SK-N-SH treated with all-trans-retinoic acid at 6 μM for 48 hours (cell line): ENCODE results near the gene PEAR1.

Experiments
- ATAC-seq: fragments of 200-7000 bp; cut with Tn5 transposase; 3 replicates; pipeline ENCODE4 v1.9.1; 2020; ENCODE audit warnings: mild to moderate bottlenecking, moderate library complexity
- ARNTL ChIP-seq: fragments of 450-650 bp; formaldehyde crosslinking; IDR thresholded peaks from 2 replicates; pipeline ENCODE4 v1.5.0; 2020; ENCODE audit warnings: low read depth, mild to moderate bottlenecking, moderate library complexity, borderline replicate concordance
- CSDC2 ChIP-seq: fragments of 250-450 bp; sonication (Bioruptor Pico); IDR thresholded peaks from 2 replicates; pipeline ENCODE4 v1.5.0; 2020; ENCODE audit warnings: mild to moderate bottlenecking, moderate library complexity
- ESRRG ChIP-seq: fragments of 250-450 bp; sonication (Bioruptor Pico); IDR thresholded peaks from 2 replicates; pipeline ENCODE4 v1.6.1; 2021; ENCODE audit warnings: mild to moderate bottlenecking
- GLIS3 ChIP-seq: fragments of 250-450 bp; sonication (Bioruptor Pico); IDR thresholded peaks from 2 replicates; pipeline ENCODE4 v1.5.0; 2020; ENCODE audit warnings: mild to moderate bottlenecking, moderate library complexity
- ISL1 ChIP-seq: fragments of 250-450 bp; sonication (Bioruptor Pico); IDR thresholded peaks from 2 replicates; pipeline ENCODE4 v2.1.2; 2022; ENCODE audit warnings: mild to moderate bottlenecking, moderate library complexity
- OSR1 ChIP-seq: fragments of 250-450 bp; sonication (Bioruptor Pico); IDR thresholded peaks from 2 replicates; pipeline ENCODE4 v1.8.0; 2022; ENCODE audit warnings: moderate library complexity, mild to moderate bottlenecking, inconsistent platforms
- PPARA ChIP-seq: fragments of 250-450 bp; sonication (Bioruptor Pico); IDR thresholded peaks from 2 replicates; pipeline ENCODE4 v1.5.0; 2020; ENCODE audit warnings: mild to moderate bottlenecking, borderline replicate concordance
- RARB ChIP-seq: fragments of 250-450 bp; sonication (Bioruptor Pico); IDR thresholded peaks from 2 replicates; pipeline ENCODE4 v1.8.0; 2021; ENCODE audit warnings: mild to moderate bottlenecking, moderate library complexity
- SNAI2 ChIP-seq: fragments of 250-450 bp; sonication (Bioruptor Pico); IDR thresholded peaks from 2 replicates; pipeline ENCODE4 v1.5.0; 2020; ENCODE audit warnings: mild to moderate bottlenecking, moderate library complexity
- TCF4 ChIP-seq: fragments of 250-450 bp; sonication (Bioruptor Pico); IDR thresholded peaks from 2 replicates; pipeline ENCODE4 v1.8.0; 2021; ENCODE audit warnings: mild to moderate bottlenecking, moderate library complexity, borderline replicate concordance
- TOX ChIP-seq: fragments of 250-450 bp; sonication (Bioruptor Pico); IDR thresholded peaks from 2 replicates; pipeline ENCODE4 v1.8.0; 2021; ENCODE audit warnings: mild to moderate bottlenecking, moderate library complexity, borderline replicate concordance
- ZC3H10 ChIP-seq: fragments of 250-450 bp; sonication (Bioruptor Pico); IDR thresholded peaks from 2 replicates; pipeline ENCODE4 v1.5.1; 2021; ENCODE audit warnings: mild to moderate bottlenecking, moderate library complexity
- ZFP3 ChIP-seq: fragments of 250-450 bp; sonication (Bioruptor Pico); IDR thresholded peaks from 2 replicates; pipeline ENCODE4 v1.5.0; 2020; ENCODE audit warnings: mild to moderate bottlenecking, moderate library complexity
- ZFP30 ChIP-seq: fragments of 450-650 bp; formaldehyde crosslinking; IDR thresholded peaks from 2 replicates; pipeline ENCODE4 v1.5.0; 2022; ENCODE audit warnings: mild to moderate bottlenecking, moderate library complexity
- ZNF565 ChIP-seq: fragments of 450-650 bp; formaldehyde crosslinking; conservative IDR thresholded peaks from 2 replicates; pipeline ENCODE4 v1.5.0; 2020; ENCODE audit warnings: low read depth, mild to moderate bottlenecking, moderate library complexity
- ZNF70 ChIP-seq: fragments of 450-650 bp; formaldehyde crosslinking; IDR thresholded peaks from 2 replicates; pipeline ENCODE4 v1.5.0; 2020; ENCODE audit warnings: mild to moderate bottlenecking, moderate library complexity
- ZNF8 ChIP-seq: fragments of 450-650 bp; formaldehyde crosslinking; IDR thresholded peaks from 2 replicates; pipeline ENCODE4 v1.5.0; 2020; ENCODE audit warnings: mild to moderate bottlenecking, moderate library complexity
- TF ChIP-seq, protein P1 (sequence below): fragments of 250-450 bp; sonication (Bioruptor Pico); IDR thresholded peaks from 2 replicates; pipeline ENCODE4 v1.8.0; 2021; ENCODE audit warnings: low read depth, mild to moderate bottlenecking, moderate library complexity, borderline replicate concordance
- TF ChIP-seq, protein P2 (sequence below): fragments of 250-450 bp; sonication (Bioruptor Pico); IDR thresholded peaks from 2 replicates; pipeline ENCODE4 v1.5.0; 2020; ENCODE audit warnings: mild to moderate bottlenecking, moderate library complexity
- TF ChIP-seq, protein P3 (sequence below): fragments of 250-450 bp; sonication (Bioruptor Pico); IDR thresholded peaks from 2 replicates; pipeline ENCODE4 v1.5.1; 2020; ENCODE audit warnings: low read depth, mild to moderate bottlenecking, moderate library complexity
- TF ChIP-seq, protein P4 (sequence below): fragments of 250-450 bp; sonication (Bioruptor Pico); IDR thresholded peaks from 2 replicates; pipeline ENCODE4 v1.5.1; 2021; ENCODE audit warnings: mild to moderate bottlenecking, moderate library complexity

Gene PEAR1

DNA sequence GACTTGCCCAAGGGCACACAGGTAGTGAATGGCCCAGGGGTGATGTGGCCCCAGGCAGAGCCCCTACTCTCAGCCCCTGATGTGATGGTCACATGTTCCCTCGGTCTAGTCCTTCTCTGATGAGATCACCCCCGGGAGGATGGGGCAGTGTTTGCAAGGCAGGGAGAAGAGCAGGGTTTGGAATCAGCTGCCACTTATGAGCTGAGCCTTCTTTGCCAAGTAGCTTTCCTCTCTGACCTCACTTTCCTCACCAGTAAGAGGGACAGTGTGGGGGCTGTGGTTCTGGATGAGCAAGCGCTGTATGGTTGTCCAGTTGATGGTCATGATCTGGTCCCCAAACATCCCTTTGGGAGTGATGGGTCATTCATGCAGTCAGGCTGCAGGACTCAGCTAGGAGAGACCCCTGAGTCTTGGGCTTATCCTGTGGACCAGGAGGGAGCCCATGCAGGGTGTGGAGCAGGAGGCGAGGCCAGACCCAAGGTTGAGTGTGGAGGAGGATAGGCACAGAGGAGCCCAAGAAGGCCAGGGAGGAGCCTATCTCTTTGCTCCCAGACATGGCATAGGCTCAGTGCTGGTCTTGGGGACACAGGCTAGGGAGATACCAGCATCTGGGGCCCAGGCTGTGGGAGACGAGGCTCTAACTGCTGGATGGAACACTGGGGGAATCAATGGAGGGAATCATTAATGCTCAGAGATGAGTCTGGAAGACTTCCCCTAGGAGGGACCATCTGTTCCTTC, 15.9 kb upstream of the PEAR1 start:
- TF ChIP-seq, protein P1, sequence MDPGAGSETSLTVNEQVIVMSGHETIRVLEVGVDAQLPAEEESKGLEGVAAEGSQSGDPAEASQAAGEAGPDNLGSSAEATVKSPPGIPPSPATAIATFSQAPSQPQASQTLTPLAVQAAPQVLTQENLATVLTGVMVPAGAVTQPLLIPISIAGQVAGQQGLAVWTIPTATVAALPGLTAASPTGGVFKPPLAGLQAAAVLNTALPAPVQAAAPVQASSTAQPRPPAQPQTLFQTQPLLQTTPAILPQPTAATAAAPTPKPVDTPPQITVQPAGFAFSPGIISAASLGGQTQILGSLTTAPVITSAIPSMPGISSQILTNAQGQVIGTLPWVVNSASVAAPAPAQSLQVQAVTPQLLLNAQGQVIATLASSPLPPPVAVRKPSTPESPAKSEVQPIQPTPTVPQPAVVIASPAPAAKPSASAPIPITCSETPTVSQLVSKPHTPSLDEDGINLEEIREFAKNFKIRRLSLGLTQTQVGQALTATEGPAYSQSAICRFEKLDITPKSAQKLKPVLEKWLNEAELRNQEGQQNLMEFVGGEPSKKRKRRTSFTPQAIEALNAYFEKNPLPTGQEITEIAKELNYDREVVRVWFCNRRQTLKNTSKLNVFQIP (CRISPR knock-in tag) = no peak
- no peak for TF ChIP-seq ARNTL (CRISPR knock-in tag)
- TF ChIP-seq ZC3H10 (CRISPR knock-in tag) = no peak
- no peak for TF ChIP-seq ZNF8 (CRISPR knock-in tag)
- TF ChIP-seq ZNF565 (CRISPR knock-in tag) = no peak
- ATAC-seq = no peak

DNA sequence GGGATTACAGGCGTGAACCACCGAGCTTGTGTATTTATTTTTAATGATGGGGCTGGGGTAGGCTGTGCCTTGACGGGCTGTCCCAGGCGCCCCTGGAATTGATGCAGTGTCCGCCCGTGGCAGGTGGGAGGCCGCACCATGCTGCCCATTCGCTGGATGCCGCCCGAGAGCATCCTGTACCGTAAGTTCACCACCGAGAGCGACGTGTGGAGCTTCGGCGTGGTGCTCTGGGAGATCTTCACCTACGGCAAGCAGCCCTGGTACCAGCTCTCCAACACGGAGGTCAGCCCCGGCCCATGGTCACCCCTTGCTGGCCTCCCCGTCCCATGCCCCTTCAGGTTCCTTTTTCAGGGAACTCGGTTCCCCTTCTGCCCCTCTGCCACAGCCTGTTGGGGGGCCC, 13.6 kb upstream of the PEAR1 start:
- no peak for ATAC-seq
- TF ChIP-seq ZNF565 (CRISPR knock-in tag) (no peak), ARNTL (CRISPR knock-in tag) (no peak), CSDC2 (no peak), PPARA (CRISPR knock-in tag) (no peak), TOX (no peak), ZNF8 (CRISPR knock-in tag) (no peak), SNAI2 (CRISPR knock-in tag) (no peak), TCF4 (CRISPR knock-in tag) (no peak), OSR1 (CRISPR knock-in tag) (no peak), ISL1 (no peak), ZFP3 (no peak), ZFP30 (CRISPR knock-in tag) (no peak), GLIS3 (CRISPR knock-in tag) (no peak), ZC3H10 (CRISPR knock-in tag) (no peak), ZNF70 (CRISPR knock-in tag) (no peak), RARB (CRISPR knock-in tag) (no peak)
- TF ChIP-seq, protein P2, sequence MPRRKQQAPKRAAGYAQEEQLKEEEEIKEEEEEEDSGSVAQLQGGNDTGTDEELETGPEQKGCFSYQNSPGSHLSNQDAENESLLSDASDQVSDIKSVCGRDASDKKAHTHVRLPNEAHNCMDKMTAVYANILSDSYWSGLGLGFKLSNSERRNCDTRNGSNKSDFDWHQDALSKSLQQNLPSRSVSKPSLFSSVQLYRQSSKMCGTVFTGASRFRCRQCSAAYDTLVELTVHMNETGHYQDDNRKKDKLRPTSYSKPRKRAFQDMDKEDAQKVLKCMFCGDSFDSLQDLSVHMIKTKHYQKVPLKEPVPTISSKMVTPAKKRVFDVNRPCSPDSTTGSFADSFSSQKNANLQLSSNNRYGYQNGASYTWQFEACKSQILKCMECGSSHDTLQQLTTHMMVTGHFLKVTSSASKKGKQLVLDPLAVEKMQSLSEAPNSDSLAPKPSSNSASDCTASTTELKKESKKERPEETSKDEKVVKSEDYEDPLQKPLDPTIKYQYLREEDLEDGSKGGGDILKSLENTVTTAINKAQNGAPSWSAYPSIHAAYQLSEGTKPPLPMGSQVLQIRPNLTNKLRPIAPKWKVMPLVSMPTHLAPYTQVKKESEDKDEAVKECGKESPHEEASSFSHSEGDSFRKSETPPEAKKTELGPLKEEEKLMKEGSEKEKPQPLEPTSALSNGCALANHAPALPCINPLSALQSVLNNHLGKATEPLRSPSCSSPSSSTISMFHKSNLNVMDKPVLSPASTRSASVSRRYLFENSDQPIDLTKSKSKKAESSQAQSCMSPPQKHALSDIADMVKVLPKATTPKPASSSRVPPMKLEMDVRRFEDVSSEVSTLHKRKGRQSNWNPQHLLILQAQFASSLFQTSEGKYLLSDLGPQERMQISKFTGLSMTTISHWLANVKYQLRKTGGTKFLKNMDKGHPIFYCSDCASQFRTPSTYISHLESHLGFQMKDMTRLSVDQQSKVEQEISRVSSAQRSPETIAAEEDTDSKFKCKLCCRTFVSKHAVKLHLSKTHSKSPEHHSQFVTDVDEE = no peak
- TF ChIP-seq, protein P3, sequence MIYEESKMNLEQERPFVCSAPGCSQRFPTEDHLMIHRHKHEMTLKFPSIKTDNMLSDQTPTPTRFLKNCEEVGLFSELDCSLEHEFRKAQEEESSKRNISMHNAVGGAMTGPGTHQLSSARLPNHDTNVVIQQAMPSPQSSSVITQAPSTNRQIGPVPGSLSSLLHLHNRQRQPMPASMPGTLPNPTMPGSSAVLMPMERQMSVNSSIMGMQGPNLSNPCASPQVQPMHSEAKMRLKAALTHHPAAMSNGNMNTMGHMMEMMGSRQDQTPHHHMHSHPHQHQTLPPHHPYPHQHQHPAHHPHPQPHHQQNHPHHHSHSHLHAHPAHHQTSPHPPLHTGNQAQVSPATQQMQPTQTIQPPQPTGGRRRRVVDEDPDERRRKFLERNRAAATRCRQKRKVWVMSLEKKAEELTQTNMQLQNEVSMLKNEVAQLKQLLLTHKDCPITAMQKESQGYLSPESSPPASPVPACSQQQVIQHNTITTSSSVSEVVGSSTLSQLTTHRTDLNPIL = no peak
- TF ChIP-seq, protein P1 (CRISPR knock-in tag) = no peak
- TF ChIP-seq, protein P4, sequence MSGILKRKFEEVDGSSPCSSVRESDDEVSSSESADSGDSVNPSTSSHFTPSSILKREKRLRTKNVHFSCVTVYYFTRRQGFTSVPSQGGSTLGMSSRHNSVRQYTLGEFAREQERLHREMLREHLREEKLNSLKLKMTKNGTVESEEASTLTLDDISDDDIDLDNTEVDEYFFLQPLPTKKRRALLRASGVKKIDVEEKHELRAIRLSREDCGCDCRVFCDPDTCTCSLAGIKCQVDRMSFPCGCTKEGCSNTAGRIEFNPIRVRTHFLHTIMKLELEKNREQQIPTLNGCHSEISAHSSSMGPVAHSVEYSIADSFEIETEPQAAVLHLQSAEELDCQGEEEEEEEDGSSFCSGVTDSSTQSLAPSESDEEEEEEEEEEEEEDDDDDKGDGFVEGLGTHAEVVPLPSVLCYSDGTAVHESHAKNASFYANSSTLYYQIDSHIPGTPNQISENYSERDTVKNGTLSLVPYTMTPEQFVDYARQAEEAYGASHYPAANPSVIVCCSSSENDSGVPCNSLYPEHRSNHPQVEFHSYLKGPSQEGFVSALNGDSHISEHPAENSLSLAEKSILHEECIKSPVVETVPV (CRISPR knock-in tag) = no peak

DNA sequence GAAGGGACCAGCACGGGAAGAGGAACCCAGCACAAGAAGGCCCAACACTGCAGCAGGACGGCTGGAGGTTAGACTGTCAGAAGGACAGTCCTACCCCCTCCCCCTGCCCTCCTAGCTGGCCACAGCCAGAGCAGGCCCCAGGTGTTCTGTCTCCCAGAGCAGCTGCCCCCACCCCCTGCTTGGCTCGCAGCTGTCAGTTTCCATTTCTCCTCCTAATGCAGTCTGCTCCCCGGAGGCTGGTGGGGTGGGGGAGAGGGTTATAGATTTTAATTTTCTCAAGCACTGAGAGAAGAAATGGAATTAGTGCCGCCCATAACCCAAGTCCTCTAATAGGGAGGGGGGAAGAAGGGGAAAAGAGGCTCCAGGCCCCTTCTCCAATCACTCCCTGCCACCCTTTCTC, 13.0 kb upstream of the PEAR1 start:
- ATAC-seq = no peak
- TF ChIP-seq ZNF8 (CRISPR knock-in tag) = no peak
- no peak for TF ChIP-seq RARB (CRISPR knock-in tag)
- TF ChIP-seq ESRRG = no peak
- TF ChIP-seq OSR1 (CRISPR knock-in tag) = no peak
- TF ChIP-seq ZC3H10 (CRISPR knock-in tag) = no peak
